Type B pancreatic cell (in vitro differentiated cells): ENCODE data around the gene HOXB4. TPM values are rescaled to one million over a fixed set of nuclear protein-coding genes. Genes with fewer than 3 reads are reported as not detected.

Source experiments
- DNase-seq: peaks from one replicate; pipeline ENCODE4 v3.0.0; 2021; ENCODE audit warnings: mixed read lengths; ENCODE audit not compliant: unreplicated experiment; ENCODE audit errors: extremely low spot score
- H3K27ac Mint-ChIP-seq: 2 replicates; pipeline ENCODE4 v1.8.0; 2021; ENCODE audit warnings: mild to moderate bottlenecking, mixed read lengths
- H3K27me3 Mint-ChIP-seq: 2 replicates; pipeline ENCODE4 v1.8.0; 2021; ENCODE audit warnings: mixed read lengths
- H3K36me3 Mint-ChIP-seq: 2 replicates; pipeline ENCODE4 v1.8.0; 2021; ENCODE audit warnings: mixed read lengths
- H3K4me1 Mint-ChIP-seq: one replicate; pipeline ENCODE4 v1.8.0; 2021; ENCODE audit warnings: mixed read lengths; ENCODE audit not compliant: unreplicated experiment
- H3K4me3 Mint-ChIP-seq: 2 replicates; pipeline ENCODE4 v1.8.0; 2021; ENCODE audit warnings: mild to moderate bottlenecking, mixed read lengths
- H3K9me3 Mint-ChIP-seq: 2 replicates; pipeline ENCODE4 v1.8.0; 2021; ENCODE audit warnings: mixed read lengths
- total RNA-seq: library from RNA; stranded (reverse); gene quantifications from 2 replicates; pipeline ENCODE4 v1.2.1, GENCODE V29; 2021; ENCODE audit warnings: low replicate concordance
- TF ChIP-seq, protein P1 (sequence below): fragments of 200-600 bp; sonication (generic); conservative IDR thresholded peaks from 2 replicates; pipeline ENCODE4 v1.5.0; 2021; ENCODE audit warnings: antibody characterized with exemption, mild to moderate bottlenecking

The HOXB4 gene
- total RNA-seq, 1 donor from 2014 or later, result 27.0 TPM

DNA sequence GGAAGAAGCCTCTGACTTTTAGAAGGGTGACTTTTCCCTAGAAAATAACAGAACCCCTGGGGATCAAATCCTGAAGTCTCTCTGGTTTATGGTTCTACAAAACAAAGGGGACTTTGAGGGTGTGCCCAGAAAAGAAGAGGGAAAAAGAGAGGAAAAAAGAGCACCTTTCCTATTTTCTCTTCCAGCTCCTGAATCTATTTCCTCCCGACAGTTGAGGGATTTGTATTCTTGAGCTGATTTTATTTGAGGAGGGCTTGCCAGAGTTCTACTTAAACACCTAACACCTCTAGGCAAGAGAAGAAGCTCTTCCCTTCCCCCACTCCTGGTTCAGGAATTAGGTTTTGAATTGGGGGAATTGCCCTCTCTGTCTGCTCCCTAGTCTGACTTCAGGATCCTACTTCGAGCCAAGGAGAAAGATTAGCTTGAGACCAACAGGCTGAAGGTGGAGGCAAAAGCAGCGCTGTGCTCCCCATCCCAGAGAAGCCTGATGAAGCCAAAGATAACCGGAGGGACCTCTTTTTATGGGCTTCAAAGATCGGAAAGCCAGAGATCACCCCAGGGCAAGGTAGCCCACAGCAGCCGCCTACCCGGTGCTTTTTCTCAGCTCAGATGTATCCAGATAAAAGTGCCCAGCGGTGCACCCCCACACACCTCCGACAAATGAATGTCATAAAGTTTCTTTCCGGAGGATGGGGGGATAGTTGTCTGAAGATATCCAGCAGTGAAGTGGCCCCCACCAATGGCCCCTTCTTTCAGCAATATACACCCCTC is 11.1 kb upstream of the HOXB4 start:
- DNase-seq, result no peak
- TF ChIP-seq, protein P1, sequence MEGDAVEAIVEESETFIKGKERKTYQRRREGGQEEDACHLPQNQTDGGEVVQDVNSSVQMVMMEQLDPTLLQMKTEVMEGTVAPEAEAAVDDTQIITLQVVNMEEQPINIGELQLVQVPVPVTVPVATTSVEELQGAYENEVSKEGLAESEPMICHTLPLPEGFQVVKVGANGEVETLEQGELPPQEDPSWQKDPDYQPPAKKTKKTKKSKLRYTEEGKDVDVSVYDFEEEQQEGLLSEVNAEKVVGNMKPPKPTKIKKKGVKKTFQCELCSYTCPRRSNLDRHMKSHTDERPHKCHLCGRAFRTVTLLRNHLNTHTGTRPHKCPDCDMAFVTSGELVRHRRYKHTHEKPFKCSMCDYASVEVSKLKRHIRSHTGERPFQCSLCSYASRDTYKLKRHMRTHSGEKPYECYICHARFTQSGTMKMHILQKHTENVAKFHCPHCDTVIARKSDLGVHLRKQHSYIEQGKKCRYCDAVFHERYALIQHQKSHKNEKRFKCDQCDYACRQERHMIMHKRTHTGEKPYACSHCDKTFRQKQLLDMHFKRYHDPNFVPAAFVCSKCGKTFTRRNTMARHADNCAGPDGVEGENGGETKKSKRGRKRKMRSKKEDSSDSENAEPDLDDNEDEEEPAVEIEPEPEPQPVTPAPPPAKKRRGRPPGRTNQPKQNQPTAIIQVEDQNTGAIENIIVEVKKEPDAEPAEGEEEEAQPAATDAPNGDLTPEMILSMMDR, result no peak
- peaks cover 49% of the 10 kb centered on the region for H3K4me1 Mint-ChIP-seq
- H3K4me3 Mint-ChIP-seq, result peak overlapping the region; percentile 91
- peaks cover 44% of the 10 kb centered on the region for H3K36me3 Mint-ChIP-seq
- H3K27me3 Mint-ChIP-seq, result peaks cover 97% of the 10 kb centered on the region
- H3K27ac Mint-ChIP-seq, result peak overlapping the region; percentile 97
- H3K9me3 Mint-ChIP-seq, result no peaks in the 10 kb centered on the region

DNA sequence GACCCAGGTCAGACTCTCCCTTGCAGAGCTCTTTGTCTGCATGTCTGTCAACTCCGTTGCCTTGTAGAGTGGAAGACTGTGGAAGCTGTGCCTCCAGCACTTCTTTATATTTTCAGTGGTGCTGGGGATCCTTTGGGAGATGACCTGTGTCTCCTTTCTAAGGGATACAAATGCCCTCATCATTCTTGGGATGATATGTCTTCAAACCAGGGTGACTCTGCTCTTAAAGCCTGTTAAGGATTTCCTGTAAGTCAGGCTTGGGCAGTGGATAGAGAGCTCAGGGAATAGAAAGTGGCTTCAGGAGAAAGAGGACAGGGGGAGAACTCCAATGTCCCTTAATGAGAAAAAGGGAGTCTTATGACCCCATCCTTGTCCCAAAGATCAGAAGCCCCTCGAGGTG is 10.4 kb upstream of the HOXB4 start:
- Mint-ChIP-seq H3K9me3 (no peaks in the 10 kb centered on the region), H3K36me3 (peaks cover 49% of the 10 kb centered on the region), H3K4me1 (peaks cover 52% of the 10 kb centered on the region), H3K27ac (peak overlapping the region; percentile 97), H3K4me3 (peak overlapping the region; percentile 91), H3K27me3 (peaks cover 97% of the 10 kb centered on the region)
- TF ChIP-seq, protein P1, result no peak
- DNase-seq, result no peak

DNA sequence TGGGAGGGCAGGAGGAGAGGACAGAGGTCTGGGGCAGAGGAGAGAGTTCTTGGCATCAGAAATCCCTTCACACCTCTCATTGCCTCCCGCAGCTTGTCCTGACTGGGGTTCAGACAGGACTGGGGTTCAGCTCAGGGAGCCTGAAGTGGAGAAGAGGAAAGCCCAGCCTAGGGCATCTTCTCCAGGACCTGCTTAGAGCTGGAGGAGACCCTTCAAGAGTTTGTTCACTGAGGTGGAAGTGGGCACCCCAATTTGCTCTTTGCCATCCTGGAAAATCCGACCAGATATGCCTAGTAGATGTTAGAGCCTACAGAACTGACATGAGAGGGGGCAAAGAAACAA is 9.9 kb upstream of the HOXB4 start:
- H3K4me3 Mint-ChIP-seq, result peak overlapping the region; percentile 91
- peaks cover 56% of the 10 kb centered on the region for H3K4me1 Mint-ChIP-seq
- TF ChIP-seq, protein P1, result no peak
- DNase-seq, result no peak
- no peaks in the 10 kb centered on the region for H3K9me3 Mint-ChIP-seq
- peaks cover 49% of the 10 kb centered on the region for H3K36me3 Mint-ChIP-seq
- peak overlapping the region; percentile 97 for H3K27ac Mint-ChIP-seq
- peaks cover 97% of the 10 kb centered on the region for H3K27me3 Mint-ChIP-seq

DNA sequence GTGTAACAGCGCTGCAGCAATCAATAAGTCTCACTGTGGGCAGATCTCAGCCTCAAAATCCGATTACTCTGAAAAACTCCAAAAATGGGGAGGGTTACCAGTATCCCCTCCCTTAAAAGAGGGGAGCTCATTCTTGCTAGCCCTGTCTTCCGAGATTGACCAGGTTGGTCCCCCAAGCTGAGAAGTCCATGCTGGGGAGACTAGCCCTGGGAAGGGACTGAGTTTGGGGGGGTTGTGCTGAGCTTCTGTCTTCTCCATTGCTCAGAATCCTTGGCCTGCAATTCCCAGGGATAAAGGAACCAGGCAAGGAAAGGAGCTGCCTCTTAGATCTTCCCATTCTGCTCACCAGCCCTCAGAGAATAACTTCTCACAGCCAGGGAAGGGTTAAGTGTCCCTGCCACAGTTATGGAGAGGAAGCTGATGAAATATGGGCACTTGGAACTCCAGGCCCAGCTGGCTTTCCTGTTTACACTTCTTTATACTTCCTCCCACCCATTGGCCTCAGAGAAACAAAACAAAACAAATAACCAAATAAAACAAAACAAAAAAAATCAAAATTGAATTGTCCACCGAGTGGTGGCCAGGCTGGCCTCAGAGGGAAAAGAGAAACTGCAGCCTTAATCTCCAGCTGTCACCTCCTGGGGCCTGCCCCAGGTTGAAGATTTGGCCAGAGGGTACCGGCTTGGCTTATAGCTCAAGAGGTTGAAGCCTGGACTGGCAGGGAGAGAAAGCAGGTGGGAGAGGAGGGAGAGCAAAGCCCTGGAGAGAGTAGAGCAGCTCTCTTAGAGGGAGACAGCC is 9.3 kb upstream of the HOXB4 start:
- Mint-ChIP-seq H3K4me1 (peaks cover 62% of the 10 kb centered on the region), H3K36me3 (peaks cover 52% of the 10 kb centered on the region), H3K4me3 (peak overlapping the region; percentile 91), H3K27me3 (peaks cover 97% of the 10 kb centered on the region), H3K27ac (peak overlapping the region; percentile 97), H3K9me3 (no peaks in the 10 kb centered on the region)
- TF ChIP-seq, protein P1, result no peak
- DNase-seq, result no peak

DNA sequence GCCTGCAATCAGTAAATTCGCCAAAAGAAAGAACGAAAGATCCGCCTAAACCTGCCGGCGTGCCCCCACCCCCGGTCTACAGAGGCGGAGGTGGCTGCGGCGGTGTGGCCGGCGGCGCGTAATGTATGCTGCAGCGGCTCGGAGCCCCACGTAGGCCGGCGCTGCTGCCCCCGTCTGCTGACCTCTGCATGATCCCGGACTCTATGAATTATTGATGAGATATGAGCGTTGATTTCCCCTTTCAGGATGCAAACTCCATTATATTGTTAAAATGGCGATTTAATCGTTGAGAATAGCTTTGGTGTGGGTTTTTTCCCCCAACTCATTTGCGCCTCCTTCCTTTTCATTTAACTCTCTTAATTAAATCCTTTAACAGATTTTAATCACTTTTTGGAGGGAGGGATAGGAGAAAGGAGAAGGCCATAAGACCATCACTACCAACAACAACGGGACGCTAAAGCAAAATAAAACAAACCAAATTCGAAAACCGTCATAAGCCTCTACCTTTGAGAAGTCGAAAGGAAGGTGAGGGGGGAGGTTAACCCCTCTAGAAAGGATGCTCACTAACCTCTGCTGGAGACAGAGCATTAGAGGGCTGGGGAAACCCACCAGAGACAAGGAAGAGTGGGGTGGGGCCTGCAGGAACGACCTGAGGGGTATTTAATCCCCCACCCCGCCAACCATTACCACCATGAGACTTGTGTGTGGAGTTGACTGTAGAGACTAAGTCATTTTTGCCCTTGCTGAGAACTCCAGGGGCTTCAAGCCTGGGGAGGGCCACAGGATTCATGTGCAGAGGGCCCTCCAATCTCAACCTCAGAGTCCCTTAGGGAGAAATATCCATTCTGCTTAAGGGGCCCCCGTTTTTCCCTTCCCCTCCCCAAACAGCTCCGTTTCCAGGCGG is 8.5 kb upstream of the HOXB4 start:
- H3K4me3 Mint-ChIP-seq, result peak overlapping the region; percentile 91
- H3K27me3 Mint-ChIP-seq, result peaks cover 95% of the 10 kb centered on the region
- H3K9me3 Mint-ChIP-seq, result no peaks in the 10 kb centered on the region
- H3K27ac Mint-ChIP-seq, result peak overlapping the region; percentile 97
- TF ChIP-seq, protein P1, result no peak
- peaks cover 53% of the 10 kb centered on the region for H3K36me3 Mint-ChIP-seq
- H3K4me1 Mint-ChIP-seq, result peaks cover 63% of the 10 kb centered on the region
- no peak for DNase-seq
